Keratinocyte (primary cell): ENCODE measurements around the gene CYP4F3. TPM values are rescaled to one million over a fixed set of nuclear protein-coding genes. Genes with fewer than 3 reads are reported as not detected.

Experiments used
- DNase-seq: peaks from one replicate; pipeline ENCODE4 v3.0.0-alpha.2; 2011; ENCODE audit warnings: low read depth, missing footprints, low spot score
- FAIRE-seq: peaks from 2 replicates; lab custom pipeline; 2011; peaks lifted over from hg19 to GRCh38; lab: Jason Lieb, UNC
- H2AFZ ChIP-seq: 2 replicates; pipeline ENCODE4 v1.6.0; 2012; ENCODE audit warnings: low read length, control low read depth, inconsistent platforms; ENCODE audit not compliant: control insufficient read depth
- H3K27ac ChIP-seq: 2 replicates; pipeline ENCODE4 v1.5.1; 2011; ENCODE audit warnings: low read length; ENCODE audit not compliant: control insufficient read depth, insufficient read depth
- H3K27me3 ChIP-seq: 3 replicates; pipeline ENCODE4 v1.6.0; 2011; ENCODE audit warnings: low read length; ENCODE audit not compliant: control insufficient read depth, insufficient read depth; ENCODE audit errors: extremely low read depth
- H3K36me3 ChIP-seq, 2 experiments: 2 replicates in 1 of 2; 3 replicates in 1 of 2; pipeline ENCODE4 v1.5.1; 2011; ENCODE audit warnings: low read length in 2 of 2, mild to moderate bottlenecking in 1 of 2; ENCODE audit not compliant: control insufficient read depth in 2 of 2, insufficient read depth in 2 of 2; ENCODE audit errors: extremely low read depth in 1 of 2
- H3K4me1 ChIP-seq: 3 replicates; pipeline ENCODE4 v1.5.1; 2011; ENCODE audit warnings: low read length; ENCODE audit not compliant: control insufficient read depth, insufficient read depth; ENCODE audit errors: extremely low read depth
- H3K4me2 ChIP-seq: 3 replicates; pipeline ENCODE4 v1.6.0; 2011; ENCODE audit warnings: low read depth, low read length; ENCODE audit not compliant: control insufficient read depth, insufficient read depth; ENCODE audit errors: extremely low read depth
- H3K4me3 ChIP-seq, 3 experiments: fragments of 200-600 bp in 1 of 3; sonication (generic) in 1 of 3; 2 replicates in 2 of 3; 3 replicates in 1 of 3; pipeline ENCODE4 v1.5.1; 2011 to 2016; ENCODE audit warnings: low read length in 3 of 3, mild to moderate bottlenecking in 3 of 3, control low read depth in 2 of 3, inconsistent platforms in 1 of 3, low read depth in 1 of 3, mixed read lengths in 1 of 3, mixed run types in 1 of 3, moderate library complexity in 1 of 3; ENCODE audit not compliant: control insufficient read depth in 2 of 3, insufficient read depth in 2 of 3; ENCODE audit errors: extremely low read depth in 1 of 3
- H3K79me2 ChIP-seq: 2 replicates; pipeline ENCODE4 v1.6.0; 2012; ENCODE audit warnings: low read length; ENCODE audit not compliant: control insufficient read depth, insufficient read depth
- H3K9ac ChIP-seq: 3 replicates; pipeline ENCODE4 v1.6.0; 2011; ENCODE audit warnings: low read length; ENCODE audit not compliant: control insufficient read depth, insufficient read depth; ENCODE audit errors: extremely low read depth
- H3K9me1 ChIP-seq: 3 replicates; pipeline ENCODE4 v1.6.0; 2011; ENCODE audit warnings: low read length; ENCODE audit not compliant: control insufficient read depth, insufficient read depth; ENCODE audit errors: extremely low read depth
- H3K9me3 ChIP-seq: 2 replicates; pipeline ENCODE4 v1.5.1; 2012; ENCODE audit warnings: low read depth, low read length; ENCODE audit not compliant: control insufficient read depth
- H4K20me1 ChIP-seq: 3 replicates; pipeline ENCODE4 v1.6.0; 2011; ENCODE audit warnings: low read length; ENCODE audit not compliant: control insufficient read depth, insufficient read depth; ENCODE audit errors: extremely low read depth
- EZH2 ChIP-seq: IDR thresholded peaks from one replicate; pipeline ENCODE4 v1.6.1; 2012; ENCODE audit warnings: inconsistent platforms, mild to moderate bottlenecking, low read length, moderate library complexity
- dilution Hi-C: fragments of 300-500 bp; cut with MboI; formaldehyde crosslinking; loops from one replicate; pipeline ENCODE4 v1.7.0; 2020; ENCODE audit warnings: low sequenced_read_pairs; ENCODE audit not compliant: extremely low pct_ligation_motif_present
- polyA plus RNA-seq, 5 experiments: library from polyadenylated mRNA; depleted of rRNA in 3 of 5; stranded (reverse) in 3 of 5; stranded (forward) in 1 of 5; unstranded in 1 of 5; fragments of >200 nt; gene quantifications; 1 replicate in 1 of 5; 2 replicates in 3 of 5; 3 replicates in 1 of 5; pipeline versions ENCODE4 v1.2.1 to v1.2.3, GENCODE V29; 2011 to 2012; ENCODE audit warnings: missing spikeins in 2 of 5, low read depth in 1 of 5, low replicate concordance in 1 of 5
- TF ChIP-seq, protein P1 (sequence below), 3 experiments: IDR thresholded peaks in 1 of 3; conservative IDR thresholded peaks in 1 of 3; optimal IDR thresholded peaks in 1 of 3; 2 replicates in 2 of 3; 3 replicates in 1 of 3; pipeline versions ENCODE3 to v1.5.1; 2011; ENCODE audit warnings: low read length in 3 of 3, mild to moderate bottlenecking in 3 of 3, moderate library complexity in 2 of 3, control low read depth in 1 of 3, inconsistent platforms in 1 of 3; ENCODE audit not compliant: insufficient read depth in 2 of 3; ENCODE audit errors: extremely low read depth in 1 of 3

CYP4F3 gene
- polyA plus RNA-seq, 1 donor (not counting 4 experiments of a cell fraction or from before 2014, with no cell fraction given) = 0.76 TPM

DNA sequence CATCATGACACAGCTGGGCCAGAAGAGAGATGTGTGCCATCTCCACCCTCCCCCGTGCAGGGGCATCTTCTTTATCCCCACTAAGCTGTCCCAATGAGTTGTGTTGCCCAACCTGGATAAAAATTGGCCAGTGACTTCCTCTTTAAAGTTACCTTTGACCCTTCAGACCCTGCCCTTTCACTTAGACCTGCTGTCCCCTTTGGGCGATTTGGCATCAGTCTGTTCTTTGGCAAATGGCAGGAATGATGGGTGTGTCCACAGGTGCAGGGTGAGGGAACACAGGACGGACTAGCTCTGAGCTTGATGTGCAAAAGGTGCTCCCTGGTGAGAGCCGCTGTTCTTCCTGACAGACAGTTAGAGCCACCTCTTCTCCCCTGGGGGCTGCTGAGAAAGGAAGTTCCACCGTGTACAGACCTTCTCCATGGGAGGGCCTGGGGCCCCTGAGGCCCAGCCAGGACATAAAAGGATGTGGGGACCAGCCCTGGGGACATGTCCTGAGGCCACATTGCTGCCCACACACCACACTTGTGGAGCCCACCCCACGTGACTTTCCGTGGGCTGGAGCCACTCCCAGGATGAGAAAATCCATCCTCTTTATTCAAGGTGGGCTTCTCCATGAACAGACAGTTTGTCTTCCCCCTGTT, 23.9 kb upstream of the CYP4F3 start:
- no peaks in the 10 kb centered on the region for H3K4me1 ChIP-seq
- no peaks in the 10 kb centered on the region for H3K9me3 ChIP-seq
- H3K4me2 ChIP-seq = no peak overlapping the region
- TF ChIP-seq, protein P1, sequence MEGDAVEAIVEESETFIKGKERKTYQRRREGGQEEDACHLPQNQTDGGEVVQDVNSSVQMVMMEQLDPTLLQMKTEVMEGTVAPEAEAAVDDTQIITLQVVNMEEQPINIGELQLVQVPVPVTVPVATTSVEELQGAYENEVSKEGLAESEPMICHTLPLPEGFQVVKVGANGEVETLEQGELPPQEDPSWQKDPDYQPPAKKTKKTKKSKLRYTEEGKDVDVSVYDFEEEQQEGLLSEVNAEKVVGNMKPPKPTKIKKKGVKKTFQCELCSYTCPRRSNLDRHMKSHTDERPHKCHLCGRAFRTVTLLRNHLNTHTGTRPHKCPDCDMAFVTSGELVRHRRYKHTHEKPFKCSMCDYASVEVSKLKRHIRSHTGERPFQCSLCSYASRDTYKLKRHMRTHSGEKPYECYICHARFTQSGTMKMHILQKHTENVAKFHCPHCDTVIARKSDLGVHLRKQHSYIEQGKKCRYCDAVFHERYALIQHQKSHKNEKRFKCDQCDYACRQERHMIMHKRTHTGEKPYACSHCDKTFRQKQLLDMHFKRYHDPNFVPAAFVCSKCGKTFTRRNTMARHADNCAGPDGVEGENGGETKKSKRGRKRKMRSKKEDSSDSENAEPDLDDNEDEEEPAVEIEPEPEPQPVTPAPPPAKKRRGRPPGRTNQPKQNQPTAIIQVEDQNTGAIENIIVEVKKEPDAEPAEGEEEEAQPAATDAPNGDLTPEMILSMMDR (optimal IDR thresholded peaks at IDR 0.05 in 1 of 3, IDR thresholded peaks at IDR 0.05 in 1 of 3, conservative IDR thresholded peaks at IDR 0.05 in 1 of 3; ENCODE audit: extremely low read depth in 1 of 3, insufficient read depth in 2 of 3, low read length in 3 of 3) = no peak
- TF ChIP-seq EZH2 = no peak
- H3K4me3 ChIP-seq = no peak overlapping the region
- no peaks in the 10 kb centered on the region for H3K36me3 ChIP-seq
- H3K27me3 ChIP-seq = no peaks in the 10 kb centered on the region
- H2AFZ ChIP-seq = no peak overlapping the region
- no peak for DNase-seq
- no peaks in the 10 kb centered on the region for H4K20me1 ChIP-seq
- H3K9ac ChIP-seq = no peak overlapping the region
- dilution Hi-C loops = no loop called here
- H3K27ac ChIP-seq = no peak overlapping the region
- FAIRE-seq = no peak
- H3K79me2 ChIP-seq = no peaks in the 10 kb centered on the region
- H3K9me1 ChIP-seq = no peaks in the 10 kb centered on the region

DNA sequence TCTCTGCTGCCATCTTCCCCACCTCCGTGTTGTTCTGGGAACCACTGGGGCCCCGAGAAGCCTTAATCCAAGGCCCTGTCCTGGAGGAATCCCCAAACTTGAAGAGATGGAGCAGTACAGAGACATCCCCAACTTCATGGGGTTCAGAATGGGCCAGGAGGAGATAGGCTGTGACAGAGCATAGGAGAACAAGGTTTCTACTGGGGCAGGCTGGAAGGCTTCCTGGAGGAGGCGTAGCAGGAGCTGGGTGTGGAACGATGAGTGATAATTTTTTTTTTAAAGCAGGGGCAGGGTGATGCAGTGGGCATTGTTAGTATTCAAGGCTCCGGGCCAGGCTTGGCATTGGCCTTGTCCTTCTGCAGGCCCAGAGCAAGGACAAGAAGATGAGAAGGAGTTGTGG, 22.4 kb upstream of the CYP4F3 start:
- H3K4me2 ChIP-seq = no peak overlapping the region
- no peaks in the 10 kb centered on the region for H3K36me3 ChIP-seq
- H3K9me1 ChIP-seq = no peaks in the 10 kb centered on the region
- H4K20me1 ChIP-seq = no peaks in the 10 kb centered on the region
- no peak for FAIRE-seq
- H3K4me3 ChIP-seq = no peak overlapping the region
- TF ChIP-seq, protein P1 (optimal IDR thresholded peaks at IDR 0.05 in 1 of 3, IDR thresholded peaks at IDR 0.05 in 1 of 3, conservative IDR thresholded peaks at IDR 0.05 in 1 of 3; ENCODE audit: extremely low read depth in 1 of 3, insufficient read depth in 2 of 3, low read length in 3 of 3) = no peak
- no peak for TF ChIP-seq EZH2
- H3K79me2 ChIP-seq = no peaks in the 10 kb centered on the region
- H2AFZ ChIP-seq = no peak overlapping the region
- H3K9me3 ChIP-seq = no peaks in the 10 kb centered on the region
- H3K9ac ChIP-seq = no peak overlapping the region
- dilution Hi-C loops = no loop called here
- no peak overlapping the region for H3K27ac ChIP-seq
- no peaks in the 10 kb centered on the region for H3K4me1 ChIP-seq
- H3K27me3 ChIP-seq = no peaks in the 10 kb centered on the region
- DNase-seq = no peak
